CD14-positive monocyte (primary cell): Measurements from ENCODE around the gene TBCA. TPM values are rescaled to one million over a fixed set of nuclear protein-coding genes. Genes with fewer than 3 reads are reported as not detected.

ENCODE experiments used
- DNase-seq, 3 donors: peaks; one replicate each; pipeline ENCODE4 v3.0.0-alpha.2; 2011 to 2022
- H2AFZ ChIP-seq: 2 replicates; pipeline ENCODE4 v1.6.0; 2012; ENCODE audit warnings: mild to moderate bottlenecking, low read depth, low read length, inconsistent platforms; ENCODE audit not compliant: insufficient read depth, poor library complexity, severe bottlenecking
- H3K27ac ChIP-seq, 2 donors: 1 replicate in 1 of 2; 2 replicates in 1 of 2; pipeline ENCODE4 v1.5.1; 2012 to 2013; ENCODE audit warnings: low read length in 2 of 2, control low read depth in 1 of 2, inconsistent platforms in 1 of 2, low read depth in 1 of 2, mild to moderate bottlenecking in 1 of 2
- H3K27me3 ChIP-seq, 2 donors: one replicate each; pipeline versions ENCODE4 v1.6.0 to v1.6.1; 2011 to 2013; ENCODE audit warnings: low read length in 2 of 2; ENCODE audit not compliant: control insufficient read depth in 2 of 2, insufficient read depth in 2 of 2
- H3K36me3 ChIP-seq, 2 donors: replicated peaks in 1 of 2; 1 replicate in 1 of 2; 2 replicates in 1 of 2; pipeline versions ENCODE4 v1.5.1 to v1.6.1; 2012 to 2013; ENCODE audit warnings: low read length in 2 of 2, control low read depth in 1 of 2, inconsistent platforms in 1 of 2, mild to moderate bottlenecking in 1 of 2; ENCODE audit not compliant: insufficient read depth in 2 of 2, control insufficient read depth in 1 of 2
- H3K4me1 ChIP-seq, 2 donors: 1 replicate in 1 of 2; 2 replicates in 1 of 2; pipeline versions ENCODE4 v1.5.1 to v1.6.1; 2012 to 2013; ENCODE audit warnings: low read length in 2 of 2, control low read depth in 1 of 2, inconsistent platforms in 1 of 2, mild to moderate bottlenecking in 1 of 2, moderate library complexity in 1 of 2; ENCODE audit not compliant: insufficient read depth in 2 of 2, control insufficient read depth in 1 of 2
- H3K4me2 ChIP-seq: replicated peaks from 2 replicates; pipeline ENCODE3; 2012; ENCODE audit warnings: low read length, moderate library complexity, mild to moderate bottlenecking; ENCODE audit not compliant: poor library complexity, severe bottlenecking; ENCODE audit errors: extremely low read depth
- H3K4me3 ChIP-seq, 3 experiments: fragments of 200-600 bp in 1 of 3; sonication (generic) in 1 of 3; replicated peaks in 1 of 3; 1 replicate in 2 of 3; 2 replicates in 1 of 3; pipeline ENCODE4 v1.5.1; 2011 to 2013; ENCODE audit warnings: low read length in 3 of 3, mild to moderate bottlenecking in 3 of 3, control low read depth in 2 of 3, low read depth in 2 of 3, inconsistent platforms in 1 of 3, moderate library complexity in 1 of 3
- H3K79me2 ChIP-seq: 2 replicates; pipeline ENCODE4 v1.6.0; 2012; ENCODE audit warnings: mild to moderate bottlenecking, control low read depth, inconsistent platforms, low read length, moderate library complexity; ENCODE audit not compliant: insufficient read depth
- H3K9ac ChIP-seq: 2 replicates; pipeline ENCODE4 v1.6.0; 2017; ENCODE audit warnings: low read length, mild to moderate bottlenecking; ENCODE audit not compliant: insufficient read depth, poor library complexity, severe bottlenecking
- H3K9me3 ChIP-seq, 2 donors: replicated peaks in 1 of 2; 1 replicate in 1 of 2; 2 replicates in 1 of 2; pipeline versions ENCODE4 v1.5.1 to v1.6.1; 2012 to 2013; ENCODE audit warnings: low read length in 2 of 2, control low read depth in 1 of 2; ENCODE audit not compliant: control insufficient read depth in 1 of 2, insufficient read depth in 1 of 2
- H4K20me1 ChIP-seq: 2 replicates; pipeline ENCODE4 v1.6.0; 2012; ENCODE audit warnings: mild to moderate bottlenecking, low read length, control low read depth, moderate library complexity; ENCODE audit not compliant: insufficient read depth
- H3K27ac Mint-ChIP-seq, 7 donors: one replicate each; pipeline ENCODE4 v1.8.0; 2020; ENCODE audit warnings: mild to moderate bottlenecking in 7 of 7, mixed read lengths in 7 of 7, moderate library complexity in 6 of 7, inconsistent platforms in 2 of 7
- H3K27me3 Mint-ChIP-seq, 3 donors: one replicate each; pipeline ENCODE4 v1.8.0; 2021 to 2022; ENCODE audit warnings: low read depth in 3 of 3, mild to moderate bottlenecking in 3 of 3, mixed read lengths in 3 of 3, moderate library complexity in 3 of 3, inconsistent platforms in 1 of 3
- H3K36me3 Mint-ChIP-seq, 2 donors: one replicate each; pipeline ENCODE4 v1.8.0; 2020; ENCODE audit warnings: mixed read lengths in 2 of 2, inconsistent platforms in 1 of 2, mild to moderate bottlenecking in 1 of 2
- H3K4me1 Mint-ChIP-seq: one replicate; pipeline ENCODE4 v1.8.0; 2020; ENCODE audit warnings: mild to moderate bottlenecking, mixed read lengths
- H3K4me3 Mint-ChIP-seq, 2 donors: one replicate each; pipeline ENCODE4 v1.8.0; 2020; ENCODE audit warnings: mild to moderate bottlenecking in 2 of 2, mixed read lengths in 2 of 2, moderate library complexity in 1 of 2
- H3K9me3 Mint-ChIP-seq, 7 donors: one replicate each; pipeline ENCODE4 v1.8.0; 2020 to 2022; ENCODE audit warnings: mixed read lengths in 7 of 7, mild to moderate bottlenecking in 6 of 7, moderate library complexity in 6 of 7, inconsistent platforms in 2 of 7
- CTCF ChIP-seq: fragments of 200-600 bp; IDR thresholded peaks from one replicate; pipeline ENCODE4 v1.8.0; 2022; ENCODE audit warnings: antibody characterized with exemption, mild to moderate bottlenecking
- WGBS: methylation state at CpG from one replicate; pipeline ENCODE4 v1.1.5; 2013; ENCODE audit warnings: missing lambda C conversion rate; ENCODE audit not compliant: insufficient coverage; 5-methylcytosine and 5-hydroxymethylcytosine counted together
- intact Hi-C, 2 donors: fragments of 100-400 bp; cut with micrococcal nuclease; formaldehyde crosslinking; loops; one replicate each; pipeline versions ENCODE4 v1.15.0 to v1.15.1; 2023
- polyA plus RNA-seq, 3 donors: library from polyadenylated mRNA; depleted of rRNA in 1 of 3; unstranded in 2 of 3; stranded (reverse) in 1 of 3; fragments of 300-500 nt in 2 of 3; fragments of >200 nt in 1 of 3; fragmentation: Illumina TruSeq in 2 of 3; gene quantifications; 1 replicate in 2 of 3; 2 replicates in 1 of 3; pipeline ENCODE4 v1.2.3, GENCODE V29; 2012 to 2021

The TBCA gene
- polyA plus RNA-seq, 3 donors = 56.0 to 150 (median 141) TPM

GRCh38 chr5:77643654-77644370 is 132.3 kb downstream of the TBCA start:
- Histone ChIP-seq H3K27me3 (peaks cover 92 to 97% of the 10 kb centered on the region in 2 donors), H3K36me3 (no peaks in the 10 kb centered on the region), H4K20me1 (no peaks in the 10 kb centered on the region), H3K9me3 (peaks cover 4 to 36% of the 10 kb centered on the region in 2 donors), H3K4me3 (peak overlapping the region in 2 of 3 experiments; percentile 19 to 70), H2AFZ (peak overlapping the region; percentile 45), H3K79me2 (no peaks in the 10 kb centered on the region), H3K27ac (no peak overlapping the region), H3K9ac (no peak overlapping the region), H3K4me1 (peaks cover 19 to 36% of the 10 kb centered on the region in 2 donors), H3K4me2 (peak overlapping the region; percentile 78)
- peak overlapping the region; percentile 77 to 99 for H3K4me3 Mint-ChIP-seq
- TF ChIP-seq CTCF = no peak
- H3K4me1 Mint-ChIP-seq = peaks cover 41% of the 10 kb centered on the region
- DNase-seq = peak in 1 of 3 donors; percentile 30
- intact Hi-C loops = loop anchor here in 1 of 2 donors (10.0 kb wide), 1 partner anchor 361 kb away; no protein-coding TSS in a partner anchor
- WGBS = 7% methylated on average over 18 of the region's 28 CpGs
- H3K36me3 Mint-ChIP-seq = peaks cover 4 to 16% of the 10 kb centered on the region in 2 donors
- peaks cover 94 to 99% (median 95%) of the 10 kb centered on the region in 3 donors for H3K27me3 Mint-ChIP-seq
- peaks cover 0 to 32% (median 16%) of the 10 kb centered on the region in 7 donors for H3K9me3 Mint-ChIP-seq
- H3K27ac Mint-ChIP-seq = no peak overlapping the region

DNA sequence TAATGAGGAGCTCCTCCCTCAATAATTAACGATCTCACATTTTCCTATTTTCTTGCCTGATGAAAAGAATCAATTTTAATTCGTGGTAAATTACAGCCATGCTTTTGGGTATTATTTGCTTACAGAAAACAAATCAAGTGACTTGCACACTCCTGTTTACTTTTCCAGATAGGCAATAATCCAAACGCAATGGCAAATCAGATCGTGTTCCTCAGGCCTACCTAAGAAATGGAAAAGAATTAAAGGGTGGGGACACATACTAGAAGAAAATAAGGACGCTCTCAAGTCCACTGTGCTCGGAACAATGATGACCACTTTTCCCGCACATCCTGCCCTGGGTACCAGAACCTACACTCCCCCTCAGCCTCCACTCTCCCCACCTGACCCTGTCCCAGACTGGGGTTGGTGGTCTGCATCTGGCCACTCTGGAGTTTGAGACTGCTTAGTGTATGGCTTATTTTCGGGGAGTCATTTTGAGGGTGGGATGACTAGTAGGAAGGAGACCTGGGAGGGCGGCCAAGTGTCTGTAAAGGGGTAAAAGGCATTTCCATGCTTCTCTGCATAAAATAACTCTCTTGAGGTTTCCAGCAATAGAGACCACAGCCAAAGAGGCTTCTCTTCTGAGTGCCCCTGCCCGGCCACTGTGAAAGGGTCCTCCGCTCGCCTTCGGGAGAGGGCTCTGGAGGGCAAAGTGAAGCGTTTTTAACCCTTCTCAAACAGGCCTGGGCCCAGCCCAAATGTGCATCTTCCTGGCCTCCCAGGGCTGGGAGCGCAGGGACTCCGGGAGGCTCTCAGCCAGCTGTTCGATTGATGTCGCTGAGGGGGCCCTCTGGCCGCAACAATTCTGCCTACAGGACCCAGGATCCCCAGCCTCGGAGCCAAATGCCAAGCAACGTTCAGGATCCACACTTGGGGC is 133.1 kb downstream of the TBCA start:
- intact Hi-C loops = loop anchor here in 1 of 2 donors (10.0 kb wide), 1 partner anchor 362 kb away; no protein-coding TSS in a partner anchor
- no peak overlapping the region for H3K9ac ChIP-seq
- peak overlapping the region in 1 of 7 donors; percentile 16 for H3K27ac Mint-ChIP-seq
- H3K4me3 Mint-ChIP-seq = peak overlapping the region; percentile 77 to 99
- H3K4me2 ChIP-seq = peak overlapping the region; percentile 78
- H3K27me3 Mint-ChIP-seq = peaks cover 95 to 99% (median 95%) of the 10 kb centered on the region in 3 donors
- no peaks in the 10 kb centered on the region for H4K20me1 ChIP-seq
- H2AFZ ChIP-seq = peak overlapping the region; percentile 45
- peaks cover 4 to 17% of the 10 kb centered on the region in 2 donors for H3K36me3 Mint-ChIP-seq
- peaks cover 92 to 97% of the 10 kb centered on the region in 2 donors for H3K27me3 ChIP-seq
- no peak overlapping the region for H3K27ac ChIP-seq
- no peak for DNase-seq
- H3K9me3 ChIP-seq = peaks cover 4 to 38% of the 10 kb centered on the region in 2 donors
- H3K9me3 Mint-ChIP-seq = peaks cover 0 to 36% (median 15%) of the 10 kb centered on the region in 7 donors
- no peaks in the 10 kb centered on the region for H3K36me3 ChIP-seq
- peaks cover 22 to 39% of the 10 kb centered on the region in 2 donors for H3K4me1 ChIP-seq
- peak overlapping the region in 1 of 3 experiments; percentile 70 for H3K4me3 ChIP-seq
- peaks cover 42% of the 10 kb centered on the region for H3K4me1 Mint-ChIP-seq
- TF ChIP-seq CTCF = no peak
- 18% methylated on average over 10 of the region's 21 CpGs for WGBS
- no peaks in the 10 kb centered on the region for H3K79me2 ChIP-seq
